ENCODE results near the gene DCTN3.
A peak's percentile ranks its signal among the peaks of the same experiment; 100 is the strongest.

DNA sequence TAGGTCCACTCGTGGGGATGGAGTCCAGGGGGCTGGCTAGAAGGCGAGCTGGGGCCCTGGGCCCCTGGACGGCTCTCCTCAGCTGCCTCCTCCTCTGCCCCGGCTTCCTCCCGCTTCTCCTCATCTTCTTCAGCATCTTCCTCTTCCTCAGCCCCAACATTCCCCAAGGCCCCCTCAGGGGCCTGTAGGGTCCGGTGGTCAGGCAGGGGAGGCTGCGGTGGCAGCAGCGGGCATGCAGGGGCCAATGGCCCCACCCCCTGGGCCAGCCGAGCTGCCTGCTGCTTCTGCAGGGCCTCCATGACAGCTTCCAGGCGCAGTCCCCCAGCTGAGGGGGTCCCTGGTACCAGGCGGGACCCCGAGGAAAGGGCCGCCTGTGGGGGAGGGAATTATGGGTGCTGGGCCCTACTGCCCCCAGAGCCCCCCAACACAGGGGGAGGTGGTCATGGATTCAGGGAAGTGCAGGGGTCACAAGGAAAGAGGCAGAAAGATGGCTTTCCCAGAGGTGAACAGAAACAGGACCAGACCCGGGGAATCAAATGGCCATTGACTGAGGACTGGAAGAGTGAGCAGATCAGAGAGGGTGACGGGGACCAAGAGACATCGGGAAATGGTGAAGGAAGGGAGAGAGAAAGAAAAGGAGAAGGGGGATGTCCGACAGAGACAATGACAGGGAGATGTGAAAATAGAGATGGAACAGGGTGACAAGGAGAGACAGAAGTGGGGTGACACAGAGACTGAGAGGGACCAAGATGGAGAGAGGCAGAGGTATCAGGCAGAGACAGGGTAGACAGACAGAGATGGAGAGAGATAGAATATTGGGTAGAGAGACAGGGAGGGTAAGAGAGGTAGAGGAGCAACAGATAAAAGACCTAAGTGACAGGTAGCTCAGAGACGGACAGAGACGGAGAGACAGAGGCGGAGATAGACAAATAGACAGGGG lies 7.7 kb upstream of the DCTN3 start:
- TF ChIP-seq, protein P1, sequence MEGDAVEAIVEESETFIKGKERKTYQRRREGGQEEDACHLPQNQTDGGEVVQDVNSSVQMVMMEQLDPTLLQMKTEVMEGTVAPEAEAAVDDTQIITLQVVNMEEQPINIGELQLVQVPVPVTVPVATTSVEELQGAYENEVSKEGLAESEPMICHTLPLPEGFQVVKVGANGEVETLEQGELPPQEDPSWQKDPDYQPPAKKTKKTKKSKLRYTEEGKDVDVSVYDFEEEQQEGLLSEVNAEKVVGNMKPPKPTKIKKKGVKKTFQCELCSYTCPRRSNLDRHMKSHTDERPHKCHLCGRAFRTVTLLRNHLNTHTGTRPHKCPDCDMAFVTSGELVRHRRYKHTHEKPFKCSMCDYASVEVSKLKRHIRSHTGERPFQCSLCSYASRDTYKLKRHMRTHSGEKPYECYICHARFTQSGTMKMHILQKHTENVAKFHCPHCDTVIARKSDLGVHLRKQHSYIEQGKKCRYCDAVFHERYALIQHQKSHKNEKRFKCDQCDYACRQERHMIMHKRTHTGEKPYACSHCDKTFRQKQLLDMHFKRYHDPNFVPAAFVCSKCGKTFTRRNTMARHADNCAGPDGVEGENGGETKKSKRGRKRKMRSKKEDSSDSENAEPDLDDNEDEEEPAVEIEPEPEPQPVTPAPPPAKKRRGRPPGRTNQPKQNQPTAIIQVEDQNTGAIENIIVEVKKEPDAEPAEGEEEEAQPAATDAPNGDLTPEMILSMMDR (conservative IDR thresholded peaks at IDR 0.05 in 1 of 2, IDR thresholded peaks at IDR 0.05 in 1 of 2; ENCODE audit: low read depth in 1 of 2, low read length in 2 of 2), result no peak
- TF ChIP-seq EZH2 (IDR thresholded peaks at IDR 0.05; ENCODE audit: low read length, missing control alignments), result peak; percentile 100

Measured in fibroblast of lung (primary cell).